GM23338 (cell line): ENCODE data around the gene NRF1. TPM values are rescaled to one million over a fixed set of nuclear protein-coding genes. Genes with fewer than 3 reads are reported as not detected.
A peak's percentile ranks its signal among the peaks of the same experiment; 100 is the strongest.

Experiments
- ATAC-seq: fragments of 200-7000 bp; cut with Tn5 transposase; 3 replicates; pipeline ENCODE4 v1.9.1; 2020
- DNase-seq: peaks from one replicate; pipeline ENCODE4 v3.0.0-alpha.2; 2015; ENCODE audit warnings: low spot score
- H2AFZ ChIP-seq: fragments of 200-600 bp; sonication (generic); 2 replicates; pipeline ENCODE4 v1.8.0; 2016; ENCODE audit warnings: antibody characterized with exemption, mild to moderate bottlenecking, moderate library complexity
- H3F3A ChIP-seq: fragments of 200-600 bp; sonication (generic); replicated peaks from 2 replicates; pipeline ENCODE4 v1.8.0; 2017; ENCODE audit warnings: antibody characterized with exemption, mixed run types, low read depth
- H3K27ac ChIP-seq: fragments of 200-600 bp; sonication (generic); 2 replicates; pipeline ENCODE4 v1.6.1; 2016; ENCODE audit warnings: low read depth
- H3K27me3 ChIP-seq: fragments of 200-600 bp; sonication (generic); 2 replicates; pipeline ENCODE4 v1.8.0; 2016; ENCODE audit warnings: mild to moderate bottlenecking, mixed run types, moderate library complexity; ENCODE audit not compliant: insufficient read depth
- H3K36me3 ChIP-seq: fragments of 200-600 bp; sonication (generic); 2 replicates; pipeline ENCODE4 v1.8.0; 2016; ENCODE audit warnings: mild to moderate bottlenecking; ENCODE audit not compliant: insufficient read depth
- H3K4me1 ChIP-seq: fragments of 200-600 bp; sonication (generic); 2 replicates; pipeline ENCODE4 v1.8.0; 2016; ENCODE audit warnings: mild to moderate bottlenecking, moderate library complexity; ENCODE audit not compliant: insufficient read depth
- H3K4me2 ChIP-seq: fragments of 200-600 bp; sonication (generic); 2 replicates; pipeline ENCODE4 v1.7.1; 2017; ENCODE audit warnings: mixed run types
- H3K4me3 ChIP-seq: fragments of 200-600 bp; sonication (generic); 2 replicates; pipeline ENCODE4 v1.6.1; 2016; ENCODE audit warnings: mixed run types
- H3K79me2 ChIP-seq: fragments of 200-600 bp; sonication (generic); replicated peaks from 2 replicates; pipeline ENCODE4 v1.8.0; 2017; ENCODE audit warnings: mild to moderate bottlenecking; ENCODE audit not compliant: insufficient read depth
- H3K9me2 ChIP-seq: fragments of 200-600 bp; sonication (generic); 2 replicates; pipeline ENCODE4 v1.8.0; 2017; ENCODE audit not compliant: insufficient read depth
- H4K20me1 ChIP-seq: fragments of 200-600 bp; sonication (generic); replicated peaks from 2 replicates; pipeline ENCODE4 v1.8.0; 2017; ENCODE audit warnings: mild to moderate bottlenecking; ENCODE audit not compliant: insufficient read depth
- H3K27ac Mint-ChIP-seq: 2 replicates; pipeline ENCODE4 v1.8.0; 2020; ENCODE audit warnings: inconsistent platforms, mild to moderate bottlenecking, moderate library complexity, mixed read lengths
- H3K27me3 Mint-ChIP-seq: 3 replicates; pipeline ENCODE4 v1.8.0; 2022; ENCODE audit warnings: low read depth, mild to moderate bottlenecking, moderate library complexity, mixed read lengths, inconsistent platforms; ENCODE audit not compliant: insufficient read depth, poor library complexity
- H3K36me3 Mint-ChIP-seq: 3 replicates; pipeline ENCODE4 v1.8.0; 2021; ENCODE audit warnings: low read depth, mild to moderate bottlenecking, inconsistent platforms, moderate library complexity, mixed read lengths
- H3K4me1 Mint-ChIP-seq: 3 replicates; pipeline ENCODE4 v1.8.0; 2020; ENCODE audit warnings: mild to moderate bottlenecking, inconsistent platforms, mixed read lengths
- H3K4me3 Mint-ChIP-seq: 3 replicates; pipeline ENCODE4 v1.8.0; 2021; ENCODE audit warnings: moderate library complexity, mild to moderate bottlenecking, inconsistent platforms, mixed read lengths
- H3K9me3 Mint-ChIP-seq: 3 replicates; pipeline ENCODE4 v1.8.0; 2020; ENCODE audit warnings: moderate library complexity, mild to moderate bottlenecking, inconsistent platforms, mixed read lengths
- ETS1 ChIP-seq: IDR thresholded peaks from 2 replicates; pipeline ENCODE4 v1.6.1; 2016; ENCODE audit warnings: antibody characterized with exemption
- EZH2 ChIP-seq: fragments of 200-600 bp; sonication (generic); IDR thresholded peaks from one replicate; pipeline ENCODE4 v1.8.0; 2017; ENCODE audit warnings: antibody characterized with exemption, mild to moderate bottlenecking, low read depth; ENCODE audit not compliant: unreplicated experiment
- JUNB ChIP-seq: IDR thresholded peaks from one replicate; pipeline ENCODE4 v1.6.1; 2016; ENCODE audit warnings: antibody characterized with exemption; ENCODE audit not compliant: unreplicated experiment
- NANOG ChIP-seq: IDR thresholded peaks from 2 replicates; pipeline ENCODE4 v1.6.1; 2016; ENCODE audit warnings: antibody characterized with exemption, borderline replicate concordance
- POLR2AphosphoS5 ChIP-seq: IDR thresholded peaks from 2 replicates; pipeline ENCODE4 v1.6.1; 2016; ENCODE audit warnings: antibody characterized with exemption, low read depth
- STAT1 ChIP-seq: IDR thresholded peaks from one replicate; pipeline ENCODE4 v1.6.1; 2016; ENCODE audit warnings: antibody characterized with exemption; ENCODE audit not compliant: unreplicated experiment
- polyA plus RNA-seq: library from polyadenylated mRNA; unstranded; fragments of >200 nt; fragmentation: Nextera tagmentation; extraction: Ambion mirVana; gene quantifications from 2 replicates; pipeline ENCODE4 v1.2.1, GENCODE V29; 2016
- total RNA-seq: library from RNA; depleted of rRNA; stranded (reverse); fragments of >200 nt; shearing (Covaris generic); gene quantifications from 2 replicates; pipeline ENCODE4 v1.2.3, GENCODE V29; 2014
- TF ChIP-seq, protein P1 (sequence below), 2 experiments: fragments of 200-600 bp in 1 of 2; sonication (generic) in 1 of 2; conservative IDR thresholded peaks; 2 replicates each; pipeline versions ENCODE4 v1.5.1 to v1.6.1; 2016 to 2017; ENCODE audit warnings: antibody characterized with exemption in 2 of 2, low read depth in 2 of 2, mild to moderate bottlenecking in 2 of 2, moderate library complexity in 1 of 2

The NRF1 gene
- total and polyA plus RNA-seq, 2 experiments from 2014 or later: 5.3 to 24.6 TPM

GRCh38 chr7:129798616-129799349 is 187.3 kb downstream of the NRF1 start:
- Histone ChIP-seq H3K36me3 (no peaks in the 10 kb centered on the region), H3K27me3 (no peaks in the 10 kb centered on the region), H2AFZ (no peak overlapping the region), H3K4me2 (no peak overlapping the region), H3K9me2 (no peaks in the 10 kb centered on the region), H4K20me1 (no peaks in the 10 kb centered on the region), H3K27ac (no peak overlapping the region), H3K4me3 (no peak overlapping the region), H3K79me2 (no peaks in the 10 kb centered on the region), H3F3A (peaks cover 10% of the 10 kb centered on the region; the same call in 1 of the 2 replicates), H3K4me1 (peaks cover 26% of the 10 kb centered on the region)
- no peak for ATAC-seq
- Mint-ChIP-seq H3K9me3 (no peaks in the 10 kb centered on the region), H3K4me3 (no peak overlapping the region), H3K4me1 (peaks cover 42% of the 10 kb centered on the region), H3K27ac (no peak overlapping the region), H3K27me3 (peaks cover 23% of the 10 kb centered on the region), H3K36me3 (no peaks in the 10 kb centered on the region; the same call in 2 of the 3 replicates)
- DNase-seq: no peak
- TF ChIP-seq EZH2: no peak
- TF ChIP-seq STAT1: no peak
- TF ChIP-seq JUNB: no peak
- TF ChIP-seq NANOG: no peak
- TF ChIP-seq ETS1: no peak
- TF ChIP-seq POLR2AphosphoS5: no peak
- TF ChIP-seq, protein P1, sequence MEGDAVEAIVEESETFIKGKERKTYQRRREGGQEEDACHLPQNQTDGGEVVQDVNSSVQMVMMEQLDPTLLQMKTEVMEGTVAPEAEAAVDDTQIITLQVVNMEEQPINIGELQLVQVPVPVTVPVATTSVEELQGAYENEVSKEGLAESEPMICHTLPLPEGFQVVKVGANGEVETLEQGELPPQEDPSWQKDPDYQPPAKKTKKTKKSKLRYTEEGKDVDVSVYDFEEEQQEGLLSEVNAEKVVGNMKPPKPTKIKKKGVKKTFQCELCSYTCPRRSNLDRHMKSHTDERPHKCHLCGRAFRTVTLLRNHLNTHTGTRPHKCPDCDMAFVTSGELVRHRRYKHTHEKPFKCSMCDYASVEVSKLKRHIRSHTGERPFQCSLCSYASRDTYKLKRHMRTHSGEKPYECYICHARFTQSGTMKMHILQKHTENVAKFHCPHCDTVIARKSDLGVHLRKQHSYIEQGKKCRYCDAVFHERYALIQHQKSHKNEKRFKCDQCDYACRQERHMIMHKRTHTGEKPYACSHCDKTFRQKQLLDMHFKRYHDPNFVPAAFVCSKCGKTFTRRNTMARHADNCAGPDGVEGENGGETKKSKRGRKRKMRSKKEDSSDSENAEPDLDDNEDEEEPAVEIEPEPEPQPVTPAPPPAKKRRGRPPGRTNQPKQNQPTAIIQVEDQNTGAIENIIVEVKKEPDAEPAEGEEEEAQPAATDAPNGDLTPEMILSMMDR (conservative IDR thresholded peaks at IDR 0.05; ENCODE audit: low read depth in 2 of 2): no peak

DNA sequence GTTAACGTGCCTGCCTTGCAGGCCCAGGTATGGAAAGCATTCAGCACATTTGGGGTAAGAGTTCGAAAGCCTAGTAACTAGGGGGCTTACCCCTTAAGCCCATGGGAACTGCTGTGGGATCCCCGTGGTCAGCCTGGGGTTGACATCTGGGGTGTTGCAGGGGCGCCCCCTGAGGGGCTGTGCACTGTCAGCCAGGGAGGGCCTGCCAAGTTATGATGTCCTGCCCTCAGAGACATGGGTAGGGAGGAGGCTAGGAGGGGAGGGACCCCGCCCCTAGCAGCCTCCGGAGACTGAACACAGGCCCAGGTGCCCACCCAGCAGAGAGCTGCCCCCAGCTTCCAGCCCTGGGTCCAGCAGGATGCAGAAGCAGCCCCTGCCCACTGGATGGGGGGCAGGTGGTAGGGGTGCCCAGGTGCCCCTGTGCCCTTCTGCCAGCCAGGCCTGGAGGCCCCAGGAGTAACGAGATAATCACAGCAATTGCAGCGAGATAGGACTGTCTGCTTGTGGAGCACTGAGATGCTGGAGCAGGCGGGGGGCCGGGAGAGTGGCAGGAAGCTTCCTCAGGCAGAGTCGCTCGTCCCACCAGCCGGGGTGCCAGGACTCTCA is 187.9 kb downstream of the NRF1 start:
- peaks cover 42% of the 10 kb centered on the region for H3K4me1 Mint-ChIP-seq
- DNase-seq (no peak), ATAC-seq (peak; percentile 8; the same call in 2 of the 3 replicates)
- H3K36me3 Mint-ChIP-seq: no peaks in the 10 kb centered on the region; the same call in 2 of the 3 replicates
- H3K4me1 ChIP-seq: peaks cover 26% of the 10 kb centered on the region
- no peak overlapping the region for H2AFZ ChIP-seq
- H3K9me3 Mint-ChIP-seq: no peaks in the 10 kb centered on the region
- peaks cover 21% of the 10 kb centered on the region for H3K27me3 Mint-ChIP-seq
- no peaks in the 10 kb centered on the region for H3K36me3 ChIP-seq
- H3K27ac Mint-ChIP-seq: no peak overlapping the region
- no peaks in the 10 kb centered on the region for H4K20me1 ChIP-seq
- no peak overlapping the region for H3K4me2 ChIP-seq
- no peaks in the 10 kb centered on the region for H3K9me2 ChIP-seq
- no peak overlapping the region for H3K4me3 ChIP-seq
- H3K79me2 ChIP-seq: no peaks in the 10 kb centered on the region
- TF ChIP-seq, protein P1 (conservative IDR thresholded peaks at IDR 0.05; ENCODE audit: low read depth in 2 of 2): peak; percentile 8 to 53; a peak in 2 of 4 replicates
- no peak for TF ChIP-seq POLR2AphosphoS5
- no peaks in the 10 kb centered on the region for H3K27me3 ChIP-seq
- peaks cover 10% of the 10 kb centered on the region; the same call in 1 of the 2 replicates for H3F3A ChIP-seq
- H3K27ac ChIP-seq: no peak overlapping the region
- H3K4me3 Mint-ChIP-seq: no peak overlapping the region
